HFFc6 (cell line): ENCODE data around the gene RNF32. TPM values are rescaled to one million over a fixed set of nuclear protein-coding genes. Genes with fewer than 3 reads are reported as not detected.
"Not testable (repeated sequence)": the region's sequence is repeated elsewhere in the genome, so short reads cannot be mapped to it uniquely, and the experiment has no call there.

Experiments used
- DNase-seq: peaks from one replicate; pipeline ENCODE4 v3.0.0-alpha.2; 2018
- H3K27ac Mint-ChIP-seq: 2 replicates; pipeline ENCODE4 v1.8.0; 2020; ENCODE audit warnings: mild to moderate bottlenecking, mixed read lengths
- H3K27me3 Mint-ChIP-seq: 2 replicates; pipeline ENCODE4 v1.8.0; 2021; ENCODE audit warnings: mild to moderate bottlenecking, moderate library complexity, mixed read lengths; ENCODE audit not compliant: insufficient read depth
- H3K36me3 Mint-ChIP-seq: 2 replicates; pipeline ENCODE4 v1.8.0; 2021; ENCODE audit warnings: low read depth, mixed read lengths
- H3K4me1 Mint-ChIP-seq: 2 replicates; pipeline ENCODE4 v1.8.0; 2020; ENCODE audit warnings: low read depth, mixed read lengths
- H3K4me3 Mint-ChIP-seq: 2 replicates; pipeline ENCODE4 v1.8.0; 2020; ENCODE audit warnings: mild to moderate bottlenecking, moderate library complexity, mixed read lengths
- H3K9me3 Mint-ChIP-seq: 2 replicates; pipeline ENCODE4 v1.8.0; 2020; ENCODE audit warnings: mild to moderate bottlenecking, mixed read lengths
- total RNA-seq, 6 experiments: library from RNA; stranded (reverse); fragmentation: NEBNext Ultra II Directional; extraction: Animal tissue kit (Norgen Biotek cat#: 25700); gene quantifications; 2 replicates in 1 of 6; 3 replicates in 5 of 6; pipeline ENCODE4 v1.2.3, GENCODE V29; 2021
- TF ChIP-seq, protein P1 (sequence below): fragments of 200-600 bp; sonication (generic); IDR thresholded peaks from 2 replicates; pipeline ENCODE4 v1.5.0; 2021; ENCODE audit warnings: antibody characterized with exemption, mild to moderate bottlenecking

RNF32 gene
- total RNA-seq, 6 experiments from 2014 or later, result 0.94 to 2.5 (median 1.4) TPM

DNA sequence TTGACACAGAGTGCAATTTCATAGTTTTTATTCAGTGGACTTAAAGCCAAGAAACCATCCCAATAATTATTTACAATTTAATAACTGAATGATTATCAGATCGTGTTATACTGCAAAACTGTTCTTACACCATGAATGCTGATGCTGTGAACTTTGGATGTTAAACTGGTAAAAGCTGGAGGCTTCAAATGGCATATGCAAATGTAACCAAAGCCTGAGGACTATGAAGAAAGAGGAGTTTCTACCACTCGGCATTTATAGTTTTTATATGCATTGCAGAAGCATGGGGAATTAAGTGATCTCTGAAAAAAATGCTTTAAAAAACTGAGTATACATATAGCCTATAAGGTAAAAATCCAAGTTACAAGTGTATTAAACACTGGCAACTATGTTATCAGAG, 42.4 kb downstream of the RNF32 start:
- Mint-ChIP-seq H3K27me3 (no peaks in the 10 kb centered on the region), H3K4me3 (no peak overlapping the region)

DNA sequence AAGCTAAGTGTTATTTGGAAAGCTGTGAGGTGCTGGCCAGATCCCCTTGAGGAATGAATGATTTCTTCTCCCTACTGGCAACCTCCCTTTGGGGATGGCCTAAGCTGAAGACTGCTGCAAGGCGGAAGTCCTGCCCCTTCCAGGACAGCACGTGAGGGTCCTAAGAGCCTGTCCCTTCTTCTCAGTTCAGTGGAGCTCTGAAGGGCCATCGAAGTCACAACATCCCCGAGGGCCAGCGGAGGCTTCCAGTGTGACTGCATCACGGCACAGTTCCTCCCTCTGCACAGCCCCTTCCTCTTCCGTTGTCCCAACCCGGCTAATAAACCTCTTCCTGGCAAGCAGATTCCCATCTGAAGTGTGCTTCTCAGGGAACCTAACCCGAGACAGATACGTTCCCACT, 43.7 kb downstream of the RNF32 start:
- no peaks in the 10 kb centered on the region for H3K4me1 Mint-ChIP-seq
- H3K4me3 Mint-ChIP-seq, result no peak overlapping the region
- no peaks in the 10 kb centered on the region for H3K27me3 Mint-ChIP-seq
- no peak overlapping the region for H3K27ac Mint-ChIP-seq
- no peak for DNase-seq
- H3K9me3 Mint-ChIP-seq, result no peaks in the 10 kb centered on the region
- TF ChIP-seq, protein P1, sequence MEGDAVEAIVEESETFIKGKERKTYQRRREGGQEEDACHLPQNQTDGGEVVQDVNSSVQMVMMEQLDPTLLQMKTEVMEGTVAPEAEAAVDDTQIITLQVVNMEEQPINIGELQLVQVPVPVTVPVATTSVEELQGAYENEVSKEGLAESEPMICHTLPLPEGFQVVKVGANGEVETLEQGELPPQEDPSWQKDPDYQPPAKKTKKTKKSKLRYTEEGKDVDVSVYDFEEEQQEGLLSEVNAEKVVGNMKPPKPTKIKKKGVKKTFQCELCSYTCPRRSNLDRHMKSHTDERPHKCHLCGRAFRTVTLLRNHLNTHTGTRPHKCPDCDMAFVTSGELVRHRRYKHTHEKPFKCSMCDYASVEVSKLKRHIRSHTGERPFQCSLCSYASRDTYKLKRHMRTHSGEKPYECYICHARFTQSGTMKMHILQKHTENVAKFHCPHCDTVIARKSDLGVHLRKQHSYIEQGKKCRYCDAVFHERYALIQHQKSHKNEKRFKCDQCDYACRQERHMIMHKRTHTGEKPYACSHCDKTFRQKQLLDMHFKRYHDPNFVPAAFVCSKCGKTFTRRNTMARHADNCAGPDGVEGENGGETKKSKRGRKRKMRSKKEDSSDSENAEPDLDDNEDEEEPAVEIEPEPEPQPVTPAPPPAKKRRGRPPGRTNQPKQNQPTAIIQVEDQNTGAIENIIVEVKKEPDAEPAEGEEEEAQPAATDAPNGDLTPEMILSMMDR, result no peak
- no peaks in the 10 kb centered on the region for H3K36me3 Mint-ChIP-seq

More for the DNA sequence above, 42.4 kb downstream of the RNF32 start:
- DNase-seq, result no peak
- peaks cover 2% of the 10 kb centered on the region; the same call in 1 of the 2 replicates for H3K36me3 Mint-ChIP-seq
- TF ChIP-seq, protein P1, result no peak
- H3K9me3 Mint-ChIP-seq, result no peaks in the 10 kb centered on the region
- no peaks in the 10 kb centered on the region for H3K4me1 Mint-ChIP-seq
- H3K27ac Mint-ChIP-seq, result no peak overlapping the region

DNA sequence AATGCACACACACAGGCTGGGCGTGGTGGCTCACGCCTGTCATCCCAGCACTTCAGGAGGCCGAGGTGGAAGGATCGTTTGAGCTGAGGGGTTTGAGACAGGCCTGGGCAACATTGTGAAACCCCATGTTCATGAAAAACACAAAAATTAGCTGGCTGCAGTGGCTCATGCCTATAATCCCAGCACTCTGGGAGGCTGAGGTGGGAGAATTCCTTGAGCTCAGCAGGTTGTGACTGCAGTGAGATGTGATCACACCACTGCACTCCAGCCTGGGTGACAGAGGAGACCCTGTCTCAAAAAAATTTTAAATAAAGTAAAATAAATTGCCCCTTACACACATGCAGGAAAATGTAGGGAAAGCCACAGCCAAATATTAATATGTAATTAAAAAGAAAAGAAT, 44.1 kb downstream of the RNF32 start:
- Mint-ChIP-seq H3K4me1 (no peaks in the 10 kb centered on the region), H3K36me3 (no peaks in the 10 kb centered on the region), H3K9me3 (no peaks in the 10 kb centered on the region), H3K4me3 (no peak overlapping the region), H3K27ac (no peak overlapping the region), H3K27me3 (no peaks in the 10 kb centered on the region)
- TF ChIP-seq, protein P1, result no peak
- no peak for DNase-seq

DNA sequence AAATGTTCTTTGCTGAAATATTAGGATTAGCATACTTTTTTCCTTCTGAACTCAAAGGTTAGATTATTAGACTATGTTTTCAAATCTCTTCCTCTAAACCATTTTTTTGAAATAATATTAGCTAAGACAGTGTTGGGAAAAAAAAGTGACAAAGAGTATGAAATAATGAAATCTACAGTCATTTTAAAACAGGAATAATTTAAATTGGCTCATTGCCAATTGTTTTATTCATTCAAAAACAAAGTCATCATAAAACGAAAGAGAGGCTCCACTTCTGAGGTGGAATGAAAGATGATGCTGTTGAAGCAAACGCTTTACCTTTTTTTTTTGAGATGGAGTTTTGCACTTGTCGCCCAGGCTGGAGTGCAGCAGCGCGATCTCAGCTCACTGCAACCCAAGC, 51.2 kb downstream of the RNF32 start:
- peaks cover 11% of the 10 kb centered on the region for H3K36me3 Mint-ChIP-seq
- no peak overlapping the region for H3K4me3 Mint-ChIP-seq
- DNase-seq, result no peak
- no peak overlapping the region for H3K27ac Mint-ChIP-seq
- TF ChIP-seq, protein P1, result no peak
- H3K27me3 Mint-ChIP-seq, result no peaks in the 10 kb centered on the region
- H3K9me3 Mint-ChIP-seq, result peaks cover 13% of the 10 kb centered on the region
- H3K4me1 Mint-ChIP-seq, result no peaks in the 10 kb centered on the region

DNA sequence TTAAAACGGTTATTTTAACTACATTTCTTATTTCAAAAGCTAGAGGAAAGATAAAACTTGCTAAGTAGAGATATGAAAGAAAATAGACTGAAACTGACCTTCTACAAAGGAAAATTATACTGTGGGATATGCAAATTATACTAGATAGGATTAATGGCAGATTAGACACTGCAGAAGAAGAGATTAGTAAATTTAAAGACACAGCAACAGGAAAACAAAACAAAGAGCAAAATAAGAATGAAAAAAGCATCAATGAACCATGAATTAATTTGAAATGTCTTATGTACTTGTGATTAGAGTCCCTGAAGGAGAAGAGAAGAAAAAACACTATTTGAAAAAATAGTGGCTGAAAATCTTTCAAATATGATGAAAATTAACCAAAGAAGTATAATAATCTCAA, 52.3 kb downstream of the RNF32 start:
- Mint-ChIP-seq H3K36me3 (peaks cover 22% of the 10 kb centered on the region), H3K4me1 (no peaks in the 10 kb centered on the region), H3K9me3 (peaks cover 24% of the 10 kb centered on the region), H3K27ac (no peak overlapping the region), H3K27me3 (no peaks in the 10 kb centered on the region), H3K4me3 (no peak overlapping the region)
- TF ChIP-seq, protein P1, result no peak
- no peak for DNase-seq

DNA sequence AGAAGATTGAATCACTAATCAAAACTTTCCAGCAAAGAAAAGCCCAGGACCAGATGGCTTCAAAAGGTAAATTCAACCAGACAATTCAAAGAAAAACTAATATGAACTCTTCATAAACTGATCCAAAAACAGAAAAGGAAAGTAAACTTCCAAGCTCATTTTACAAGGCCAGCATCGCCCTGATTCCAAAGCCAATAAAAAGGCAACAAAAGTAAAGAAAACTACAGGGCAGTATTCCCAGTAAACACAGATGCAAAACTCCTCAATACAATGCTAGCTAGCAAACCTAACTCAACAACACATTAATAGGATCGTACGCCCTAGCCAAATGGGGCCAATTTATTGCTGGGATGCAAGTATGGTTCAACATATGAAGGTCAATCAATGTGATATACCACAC, 53.1 kb downstream of the RNF32 start:
- peaks cover 26% of the 10 kb centered on the region for H3K36me3 Mint-ChIP-seq
- H3K4me1 Mint-ChIP-seq, result no peaks in the 10 kb centered on the region
- peaks cover 31% of the 10 kb centered on the region for H3K9me3 Mint-ChIP-seq
- TF ChIP-seq, protein P1, result no peak
- H3K27me3 Mint-ChIP-seq, result no peaks in the 10 kb centered on the region
- DNase-seq, result no peak
- no peak overlapping the region for H3K27ac Mint-ChIP-seq
- no peak overlapping the region for H3K4me3 Mint-ChIP-seq

DNA sequence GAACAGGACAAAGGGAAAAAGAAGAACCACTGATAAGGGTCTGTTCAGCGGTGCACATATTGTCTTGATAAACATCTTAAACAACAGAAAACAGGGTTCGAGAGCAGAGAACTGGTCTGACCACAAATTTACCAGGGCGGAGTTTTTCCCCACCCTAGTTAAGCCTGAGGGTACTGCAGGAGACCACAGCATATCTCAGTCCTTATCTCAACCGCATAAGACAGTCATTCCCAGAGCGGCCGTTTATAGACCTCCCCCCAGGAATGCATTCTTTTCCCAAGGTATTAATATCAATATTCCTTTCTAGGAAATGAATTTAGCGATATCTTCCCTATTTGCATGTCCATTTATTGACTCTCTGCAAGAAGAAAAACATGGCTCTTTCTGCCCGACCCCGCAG, 56.7 kb downstream of the RNF32 start:
- peaks cover 40% of the 10 kb centered on the region for H3K36me3 Mint-ChIP-seq
- not testable (repeated sequence) for H3K4me3 Mint-ChIP-seq, DNase-seq, H3K4me1 Mint-ChIP-seq, H3K27ac Mint-ChIP-seq, H3K27me3 Mint-ChIP-seq
- H3K9me3 Mint-ChIP-seq, result peaks cover 39% of the 10 kb centered on the region

DNA sequence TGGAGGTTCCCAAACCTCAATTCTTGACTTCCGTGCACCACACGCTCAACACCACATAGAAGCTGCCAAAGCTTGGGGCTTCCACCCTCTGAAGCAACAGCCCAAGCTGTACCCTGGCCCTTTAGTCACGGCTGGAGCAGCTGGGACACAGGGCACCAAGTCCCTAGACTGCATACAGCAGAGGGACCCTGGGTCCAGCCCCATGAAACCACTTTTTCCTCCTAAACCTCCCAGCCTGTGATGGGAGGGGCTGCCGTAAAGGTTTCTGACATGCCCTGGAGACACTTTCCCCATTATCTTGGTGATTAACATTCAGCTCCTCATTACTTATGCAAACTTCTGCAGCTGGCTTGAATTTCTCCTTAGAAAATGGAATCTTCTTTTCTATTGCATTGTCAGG, 57.9 kb downstream of the RNF32 start:
- H3K4me3 Mint-ChIP-seq, H3K27me3 Mint-ChIP-seq, DNase-seq, H3K4me1 Mint-ChIP-seq, H3K27ac Mint-ChIP-seq: not testable (repeated sequence)
- Mint-ChIP-seq H3K9me3 (peaks cover 39% of the 10 kb centered on the region), H3K36me3 (peaks cover 46% of the 10 kb centered on the region)
